OCI-M2 (cell line): ENCODE results near the gene TIMP1.

ENCODE experiments used
- DNase-seq: peaks from one replicate; lab custom pipeline; 2025; ENCODE audit not compliant: unreplicated experiment; lab: John Stamatoyannopoulos, UW

Gene TIMP1

GRCh38 chrX:47633689-47634590, 51.7 kb downstream of the TIMP1 start:
- DNase-seq: no peak

DNA sequence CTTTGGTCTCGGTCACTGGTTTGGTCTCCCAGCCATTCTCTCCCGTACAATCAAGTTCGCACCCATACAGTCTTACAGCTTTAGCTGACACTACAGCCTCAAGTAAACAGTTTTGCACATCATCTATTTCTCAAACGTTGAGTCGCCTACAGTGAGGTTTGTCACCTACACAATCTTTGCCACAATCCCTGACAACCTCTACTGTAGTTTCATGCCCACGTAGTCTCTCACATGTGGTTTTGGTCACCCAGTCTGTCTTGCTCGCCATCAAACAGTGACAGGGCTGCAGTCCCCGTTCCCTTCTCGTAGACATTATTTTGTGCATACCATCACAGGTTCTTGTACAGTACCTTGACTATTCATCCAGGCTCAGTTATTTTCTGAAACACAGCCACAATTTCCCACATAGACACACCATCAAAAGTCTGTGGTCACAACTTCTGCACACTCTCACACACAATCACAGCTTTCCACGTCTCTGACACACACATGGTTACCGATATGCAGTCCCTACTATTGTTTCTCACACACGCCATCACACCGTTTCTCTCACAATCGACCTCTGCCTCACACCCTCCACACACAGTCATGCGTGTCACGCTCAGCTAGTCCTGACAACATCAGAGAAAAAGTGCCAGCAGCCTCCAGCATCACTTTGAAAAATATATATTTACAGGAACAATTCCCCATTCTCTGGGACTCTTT, 52.8 kb downstream of the TIMP1 start:
- DNase-seq: no peak
